Lung (tissue), 12 donors: Measurements from ENCODE around the gene AXIN1. TPM values are rescaled to one million over a fixed set of nuclear protein-coding genes. Genes with fewer than 3 reads are reported as not detected.

Experiments used
- ATAC-seq: fragments of 200-7000 bp; cut with Tn5 transposase; one replicate; pipeline ENCODE4 v1.9.1; 2020; ENCODE audit warnings: moderate number of reproducible peaks; ENCODE audit not compliant: insufficient read depth, low FRiP score
- DNase-seq, 3 donors: peaks; one replicate each; pipeline ENCODE4 v3.0.0-alpha.2; 2013 to 2017
- H3K27ac ChIP-seq, 2 donors: one replicate each; pipeline ENCODE4 v1.5.1; 2013; ENCODE audit warnings: mild to moderate bottlenecking in 2 of 2, moderate library complexity in 2 of 2, control low read depth in 1 of 2, inconsistent platforms in 1 of 2, low read depth in 1 of 2, low read length in 1 of 2
- H3K27me3 ChIP-seq, 3 donors: one replicate each; pipeline ENCODE4 v1.5.1; 2013; ENCODE audit warnings: low read length in 2 of 3; ENCODE audit not compliant: control insufficient read depth in 3 of 3, insufficient read depth in 3 of 3
- H3K36me3 ChIP-seq, 4 donors: one replicate each; pipeline ENCODE4 v1.5.1; 2013; ENCODE audit warnings: low read length in 4 of 4, mild to moderate bottlenecking in 1 of 4, moderate library complexity in 1 of 4; ENCODE audit not compliant: control insufficient read depth in 4 of 4, insufficient read depth in 4 of 4
- H3K4me1 ChIP-seq, 5 donors: one replicate each; pipeline ENCODE4 v1.5.1; 2013; ENCODE audit warnings: low read length in 5 of 5, mild to moderate bottlenecking in 2 of 5, moderate library complexity in 1 of 5; ENCODE audit not compliant: control insufficient read depth in 5 of 5, insufficient read depth in 5 of 5
- H3K4me3 ChIP-seq: one replicate; pipeline ENCODE4 v1.5.1; 2013; ENCODE audit warnings: mild to moderate bottlenecking, control low read depth, moderate library complexity
- H3K9ac ChIP-seq, 2 donors: one replicate each; pipeline ENCODE4 v1.5.1; 2013; ENCODE audit warnings: low read length in 2 of 2, control low read depth in 1 of 2; ENCODE audit not compliant: insufficient read depth in 1 of 2
- H3K9me3 ChIP-seq, 4 donors: one replicate each; pipeline ENCODE4 v1.5.1; 2013; ENCODE audit warnings: low read length in 3 of 4, mild to moderate bottlenecking in 1 of 4, moderate library complexity in 1 of 4; ENCODE audit not compliant: control insufficient read depth in 4 of 4, insufficient read depth in 3 of 4
- WGBS, 2 donors: extraction: QIAGEN DNeasy Blood & Tissue Kit; methylation state at CpG; one replicate each; pipeline ENCODE4 v1.1.7; 2013; 5-methylcytosine and 5-hydroxymethylcytosine counted together
- polyA plus RNA-seq, 2 donors: library from polyadenylated mRNA; stranded (reverse); fragments of 200-250 nt; gene quantifications; one replicate each; pipeline ENCODE4 v1.2.1, GENCODE V29; 2013
- total RNA-seq, 2 donors: library from RNA; depleted of rRNA in 1 of 2; stranded (reverse); fragments of >200 nt in 1 of 2; gene quantifications; one replicate each; pipeline ENCODE4 v1.2.1, GENCODE V29; 2014 to 2021
- TF ChIP-seq, protein P1 (sequence below): IDR thresholded peaks from 2 replicates; pipeline ENCODE4 v1.5.1; 2012; ENCODE audit warnings: mild to moderate bottlenecking; ENCODE audit errors: control extremely low read depth, extremely low read depth
- donor health status: control.
- donor health status: control.
- donor health status: Bipolar disorder and iron deficiency.
- donor health status: healthy.
- donor health status: DM: yes; HTN: yes; CAD: no.

The AXIN1 gene
- total and polyA plus RNA-seq, 4 donors, result 16.9 to 25.9 (median 19.4) TPM

DNA sequence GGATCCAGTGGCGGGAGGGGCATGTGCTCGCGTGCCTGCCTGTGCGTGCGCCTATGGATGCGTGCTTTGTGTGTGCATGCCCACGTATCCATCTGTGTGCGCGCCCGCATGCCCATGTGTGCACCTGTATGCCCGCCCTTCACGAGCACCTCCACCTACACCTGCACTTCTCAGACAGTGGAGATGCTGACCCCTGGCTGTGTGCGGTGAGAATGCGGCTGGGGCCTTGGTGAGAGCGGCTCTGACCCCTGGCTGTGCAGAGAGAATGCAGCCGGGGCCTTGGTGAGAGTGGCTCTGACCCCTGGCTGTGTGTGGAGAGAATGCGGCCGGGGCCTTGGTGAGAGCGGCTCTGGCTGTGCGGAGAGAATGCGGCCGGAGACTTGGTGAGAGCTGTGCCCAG, 33.9 kb downstream of the AXIN1 start:
- Histone ChIP-seq H3K4me3 (no peak overlapping the region), H3K9ac (no peak overlapping the region), H3K9me3 (no peaks in the 10 kb centered on the region), H3K36me3 (peaks cover 0 to 24% (median 4%) of the 10 kb centered on the region in 4 donors), H3K27me3 (no peaks in the 10 kb centered on the region), H3K27ac (no peak overlapping the region), H3K4me1 (peaks cover 0 to 1% (median 0%) of the 10 kb centered on the region in 5 donors)
- ATAC-seq (no peak), DNase-seq (no peak)
- WGBS, 2 donors, result 92 to 93% methylated on average over 22 of the region's 22 CpGs
- TF ChIP-seq, protein P1, sequence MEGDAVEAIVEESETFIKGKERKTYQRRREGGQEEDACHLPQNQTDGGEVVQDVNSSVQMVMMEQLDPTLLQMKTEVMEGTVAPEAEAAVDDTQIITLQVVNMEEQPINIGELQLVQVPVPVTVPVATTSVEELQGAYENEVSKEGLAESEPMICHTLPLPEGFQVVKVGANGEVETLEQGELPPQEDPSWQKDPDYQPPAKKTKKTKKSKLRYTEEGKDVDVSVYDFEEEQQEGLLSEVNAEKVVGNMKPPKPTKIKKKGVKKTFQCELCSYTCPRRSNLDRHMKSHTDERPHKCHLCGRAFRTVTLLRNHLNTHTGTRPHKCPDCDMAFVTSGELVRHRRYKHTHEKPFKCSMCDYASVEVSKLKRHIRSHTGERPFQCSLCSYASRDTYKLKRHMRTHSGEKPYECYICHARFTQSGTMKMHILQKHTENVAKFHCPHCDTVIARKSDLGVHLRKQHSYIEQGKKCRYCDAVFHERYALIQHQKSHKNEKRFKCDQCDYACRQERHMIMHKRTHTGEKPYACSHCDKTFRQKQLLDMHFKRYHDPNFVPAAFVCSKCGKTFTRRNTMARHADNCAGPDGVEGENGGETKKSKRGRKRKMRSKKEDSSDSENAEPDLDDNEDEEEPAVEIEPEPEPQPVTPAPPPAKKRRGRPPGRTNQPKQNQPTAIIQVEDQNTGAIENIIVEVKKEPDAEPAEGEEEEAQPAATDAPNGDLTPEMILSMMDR, result no peak

- no peak for ATAC-seq
- TF ChIP-seq, protein P1, result no peak
- no peaks in the 10 kb centered on the region for H3K9me3 ChIP-seq
- H3K4me1 ChIP-seq, result peaks cover 0 to 1% (median 0%) of the 10 kb centered on the region in 5 donors
- no peak for DNase-seq
- 92 to 98% methylated on average over 5 of the region's 5 CpGs for WGBS, 2 donors
- H3K27me3 ChIP-seq, result no peaks in the 10 kb centered on the region
- H3K36me3 ChIP-seq, result peaks cover 0 to 28% (median 10%) of the 10 kb centered on the region in 4 donors
- no peak overlapping the region for H3K9ac ChIP-seq
- H3K4me3 ChIP-seq, result no peak overlapping the region
- no peak overlapping the region for H3K27ac ChIP-seq
These were observed 34.9 kb downstream of the AXIN1 start for GRCh38 chr16:317583-317982.

GRCh38 chr16:316741-317464, 35.6 kb downstream of the AXIN1 start:
- Histone ChIP-seq H3K4me3 (no peak overlapping the region), H3K4me1 (peaks cover 0 to 1% (median 0%) of the 10 kb centered on the region in 5 donors), H3K36me3 (peaks cover 0 to 30% (median 10%) of the 10 kb centered on the region in 4 donors), H3K27ac (no peak overlapping the region), H3K9ac (no peak overlapping the region), H3K9me3 (no peaks in the 10 kb centered on the region), H3K27me3 (no peaks in the 10 kb centered on the region)
- 93 to 94% methylated on average over 19 of the region's 19 CpGs for WGBS, 2 donors
- ATAC-seq, result no peak
- TF ChIP-seq, protein P1, result no peak
- DNase-seq, result no peak
